IMR-90 (cell line): ENCODE results near the gene CCT5. TPM values are rescaled to one million over a fixed set of nuclear protein-coding genes. Genes with fewer than 3 reads are reported as not detected.

Source experiments
- ATAC-seq: fragments of 200-7000 bp; cut with Tn5 transposase; 2 replicates; pipeline ENCODE4 v1.9.1; 2020; ENCODE audit warnings: low read depth, mild to moderate bottlenecking, moderate library complexity
- BruUV-seq: library from RNA; stranded (reverse); fragments of 400-500 nt; replicated peaks from 2 replicates; lab custom pipeline; 2021; lab: Mats Ljungman, UMichigan
- CTCF ChIA-PET: fragments of 300-600 bp; formaldehyde crosslinking; extraction: SDS; loops from one replicate; lab custom pipeline; 2021; ENCODE audit warnings: antibody characterized with exemption; lab: Yijun Ruan, JAX
- POLR2A ChIA-PET: fragments of 300-600 bp; sonication (Branson Sonifier 250); formaldehyde crosslinking; loops from one replicate; lab custom pipeline; 2022; ENCODE audit warnings: antibody characterized with exemption; ENCODE audit not compliant: unreplicated experiment; lab: Charles Lee
- DNase-seq: peaks from one replicate; pipeline ENCODE4 v3.0.0; 2013
- H2AFZ ChIP-seq: replicated peaks from 2 replicates; pipeline ENCODE3; 2013; ENCODE audit warnings: low read length, mild to moderate bottlenecking; ENCODE audit not compliant: poor library complexity
- H2AK5ac ChIP-seq: 2 replicates; pipeline ENCODE4 v1.6.1; 2013; ENCODE audit warnings: low read depth, low read length, inconsistent platforms
- H2AK9ac ChIP-seq: replicated peaks from 2 replicates; pipeline ENCODE3; 2013; ENCODE audit warnings: mild to moderate bottlenecking, low read depth, low read length, moderate library complexity; ENCODE audit not compliant: poor library complexity
- H2BK120ac ChIP-seq: 2 replicates; pipeline ENCODE4 v1.6.1; 2013; ENCODE audit warnings: low read depth, low read length, inconsistent platforms
- H2BK15ac ChIP-seq: 3 replicates; pipeline ENCODE4 v1.6.1; 2013; ENCODE audit warnings: low read depth, low read length, inconsistent platforms
- H2BK20ac ChIP-seq: 2 replicates; pipeline ENCODE4 v1.6.1; 2013; ENCODE audit warnings: low read depth, mild to moderate bottlenecking, inconsistent platforms, low read length, moderate library complexity
- H2BK5ac ChIP-seq: 2 replicates; pipeline ENCODE4 v1.6.1; 2013; ENCODE audit warnings: mild to moderate bottlenecking, low read depth, low read length, inconsistent platforms; ENCODE audit not compliant: poor library complexity, severe bottlenecking
- H3K14ac ChIP-seq: replicated peaks from 2 replicates; pipeline ENCODE4 v1.6.1; 2013; ENCODE audit warnings: low read depth, low read length, inconsistent platforms
- H3K18ac ChIP-seq: 2 replicates; pipeline ENCODE4 v1.6.1; 2013; ENCODE audit warnings: low read depth, low read length, control low read depth
- H3K23ac ChIP-seq: 2 replicates; pipeline ENCODE4 v1.6.1; 2013; ENCODE audit warnings: low read depth, low read length, inconsistent platforms
- H3K27ac ChIP-seq: 2 replicates; pipeline ENCODE4 v1.5.1; 2013; ENCODE audit warnings: mild to moderate bottlenecking, control low read depth, low read length; ENCODE audit not compliant: insufficient read depth
- H3K27me3 ChIP-seq: 2 replicates; pipeline ENCODE4 v1.6.1; 2013; ENCODE audit warnings: low read length; ENCODE audit not compliant: control insufficient read depth, insufficient read depth
- H3K36me3 ChIP-seq: 2 replicates; pipeline ENCODE4 v1.6.1; 2013; ENCODE audit warnings: low read length, mixed read lengths; ENCODE audit not compliant: control insufficient read depth, insufficient read depth
- H3K4ac ChIP-seq: 2 replicates; pipeline ENCODE4 v1.6.1; 2013; ENCODE audit warnings: low read depth, low read length, inconsistent platforms
- H3K4me1 ChIP-seq: 2 replicates; pipeline ENCODE4 v1.6.1; 2013; ENCODE audit warnings: low read length, mixed read lengths; ENCODE audit not compliant: control insufficient read depth, insufficient read depth
- H3K4me2 ChIP-seq: 2 replicates; pipeline ENCODE4 v1.6.1; 2013; ENCODE audit warnings: low read depth, mild to moderate bottlenecking, control low read depth, low read length, moderate library complexity
- H3K4me3 ChIP-seq: 2 replicates; pipeline ENCODE4 v1.5.1; 2013; ENCODE audit warnings: low read depth, mild to moderate bottlenecking, control low read depth, low read length, moderate library complexity; ENCODE audit not compliant: insufficient read depth
- H3K56ac ChIP-seq: 2 replicates; pipeline ENCODE4 v1.6.1; 2013; ENCODE audit warnings: low read length, inconsistent platforms; ENCODE audit not compliant: insufficient read depth; ENCODE audit errors: extremely low read depth
- H3K79me1 ChIP-seq, 2 experiments: 2 replicates each; pipeline ENCODE4 v1.6.1; 2013; ENCODE audit warnings: low read length in 2 of 2, inconsistent platforms in 1 of 2, low read depth in 1 of 2
- H3K9ac ChIP-seq: 2 replicates; pipeline ENCODE4 v1.6.1; 2013; ENCODE audit warnings: low read depth, low read length, control low read depth
- H3K9me1 ChIP-seq: 2 replicates; pipeline ENCODE4 v1.6.1; 2013; ENCODE audit warnings: low read length, inconsistent platforms; ENCODE audit not compliant: insufficient read depth
- H3K9me3 ChIP-seq: 2 replicates; pipeline ENCODE4 v1.6.1; 2013; ENCODE audit warnings: low read length; ENCODE audit not compliant: control insufficient read depth, insufficient read depth
- H4K20me1 ChIP-seq: 2 replicates; pipeline ENCODE4 v1.6.1; 2013; ENCODE audit warnings: low read length, inconsistent platforms; ENCODE audit not compliant: insufficient read depth
- H4K5ac ChIP-seq: 2 replicates; pipeline ENCODE4 v1.6.1; 2013; ENCODE audit warnings: mild to moderate bottlenecking, low read depth, low read length, control low read depth
- H4K8ac ChIP-seq, 2 experiments: 2 replicates each; pipeline ENCODE4 v1.6.1; 2013; ENCODE audit warnings: low read depth in 2 of 2, low read length in 2 of 2, control low read depth in 1 of 2, inconsistent platforms in 1 of 2
- H4K91ac ChIP-seq: 2 replicates; pipeline ENCODE4 v1.6.1; 2013; ENCODE audit warnings: low read depth, low read length, inconsistent platforms; ENCODE audit not compliant: insufficient read depth
- CHD1 ChIP-seq: IDR thresholded peaks from 2 replicates; pipeline ENCODE4 v1.6.1; 2012; ENCODE audit warnings: low read depth, low read length, improper control_type of control experiment
- CTCF ChIP-seq: conservative IDR thresholded peaks from 2 replicates; pipeline ENCODE4 v1.5.1; 2012; ENCODE audit warnings: mild to moderate bottlenecking, low read depth, low read length, improper control_type of control experiment
- ELK1 ChIP-seq: fragments of 150-350 bp; IDR thresholded peaks from 2 replicates; pipeline ENCODE4 v1.6.1; 2016; ENCODE audit warnings: low read depth, mild to moderate bottlenecking, low read length, moderate library complexity, borderline replicate concordance
- FOS ChIP-seq: fragments of 150-350 bp; IDR thresholded peaks from 2 replicates; pipeline ENCODE4 v1.6.1; 2016; ENCODE audit warnings: low read depth, low read length
- MAFK ChIP-seq: IDR thresholded peaks from 2 replicates; pipeline ENCODE4 v1.6.1; 2012; ENCODE audit warnings: low read depth, low read length, improper control_type of control experiment
- MAZ ChIP-seq: IDR thresholded peaks from 2 replicates; pipeline ENCODE4 v1.6.1; 2012; ENCODE audit warnings: low read depth, mild to moderate bottlenecking, low read length, improper control_type of control experiment, moderate library complexity, borderline replicate concordance
- NFE2L2 ChIP-seq: fragments of 150-350 bp; IDR thresholded peaks from 2 replicates; pipeline ENCODE4 v1.6.1; 2016; ENCODE audit warnings: low read depth, mild to moderate bottlenecking, low read length
- POLR2A ChIP-seq: IDR thresholded peaks from 2 replicates; pipeline ENCODE4 v1.6.1; 2012; ENCODE audit warnings: mild to moderate bottlenecking, low read depth, low read length
- RAD21 ChIP-seq: IDR thresholded peaks from 2 replicates; pipeline ENCODE4 v1.6.1; 2012; ENCODE audit warnings: low read length, improper control_type of control experiment
- USF2 ChIP-seq: fragments of 150-350 bp; IDR thresholded peaks from 2 replicates; pipeline ENCODE4 v1.6.1; 2017; ENCODE audit warnings: mild to moderate bottlenecking, antibody characterized with exemption, low read length, low read depth
- WGBS, 2 experiments: methylation state at CpG; one replicate each; pipeline versions ENCODE4 v1.1.5 to v1.1.7; 2013; ENCODE audit warnings: missing lambda C conversion rate in 2 of 2; ENCODE audit not compliant: insufficient read length in 1 of 2; ENCODE audit errors: extremely low coverage in 2 of 2; 5-methylcytosine and 5-hydroxymethylcytosine counted together
- dilution Hi-C: fragments of 300-500 bp; cut with HindIII; formaldehyde crosslinking; loops from one replicate; pipeline ENCODE4 v1.14.3; 2018; ENCODE audit warnings: low sequenced_read_pairs; ENCODE audit not compliant: unreplicated experiment
- in situ Hi-C: fragments of 300-500 bp; cut with MboI; formaldehyde crosslinking; loops from 3 replicates; pipeline ENCODE4 v1.14.3; 2019; ENCODE audit warnings: low sequenced_read_pairs, inconsistent platforms, mixed read lengths
- intact Hi-C: fragments of 100-400 bp; cut with micrococcal nuclease; formaldehyde crosslinking; loops from 2 replicates; pipeline ENCODE4 v1.10.0; 2022
- polyA plus RNA-seq, 3 experiments: library from polyadenylated mRNA; depleted of rRNA; stranded (reverse); fragments of >200 nt; gene quantifications; 2 replicates each; pipeline ENCODE4 v1.2.3, GENCODE V29; 2012; ENCODE audit warnings: low replicate concordance in 1 of 3
- total RNA-seq: library from RNA; depleted of rRNA; stranded (reverse); fragments of >200 nt; gene quantifications from 2 replicates; pipeline ENCODE4 v1.2.3, GENCODE V29; 2012

CCT5 gene
- total and polyA plus RNA-seq, 2 of the 4 experiments (the other 2 are of a cell fraction): 358 to 481 TPM

- in situ Hi-C loops (no loop called here), intact Hi-C loops (no loop called here), dilution Hi-C loops (no loop called here)
- no peak overlapping the region for H3K4ac ChIP-seq
- H4K91ac ChIP-seq: no peak overlapping the region
- no peak overlapping the region for H3K4me3 ChIP-seq
- CTCF ChIA-PET: no interaction called here
- H3K79me1 ChIP-seq: 0 out of 4 replicates have a peak, but pooled peaks cover 0 to under 1% of the 10 kb centered on the region in 2 experiments
- WGBS, 2 experiments: 84% methylated on average over 5 of the region's 10 CpGs; no CpG with 5 or more reads in 1 of the 2 experiments
- no peak overlapping the region for H2BK120ac ChIP-seq
- POLR2A ChIA-PET: no interaction called here
- no peak overlapping the region for H2BK20ac ChIP-seq
- H3K36me3 ChIP-seq: no peaks in the 10 kb centered on the region
- no peak overlapping the region for H3K4me2 ChIP-seq
- no TSS peak for BruUV-seq
- H3K27ac ChIP-seq: no peak overlapping the region
- no peak overlapping the region for H3K9ac ChIP-seq
- H4K5ac ChIP-seq: no peak overlapping the region
- H4K20me1 ChIP-seq: no peaks in the 10 kb centered on the region
- H2BK15ac ChIP-seq: no peak overlapping the region
- no peaks in the 10 kb centered on the region for H3K9me3 ChIP-seq
- no peaks in the 10 kb centered on the region for H3K9me1 ChIP-seq
- DNase-seq (no peak), ATAC-seq (no peak)
- H3K23ac ChIP-seq: no peak overlapping the region
- H2BK5ac ChIP-seq: no peak overlapping the region
- peaks cover 4% of the 10 kb centered on the region for H3K4me1 ChIP-seq
- no peak overlapping the region for H2AK9ac ChIP-seq
- no peak overlapping the region for H4K8ac ChIP-seq
- H3K14ac ChIP-seq: no peak overlapping the region
- no peak overlapping the region for H3K56ac ChIP-seq
- no peak overlapping the region for H2AK5ac ChIP-seq
- no peak overlapping the region for H3K18ac ChIP-seq
- TF ChIP-seq CHD1 (no peak), ELK1 (no peak), MAZ (no peak), USF2 (no peak), POLR2A (no peak), NFE2L2 (no peak), RAD21 (no peak), FOS (no peak), CTCF (no peak), MAFK (no peak)
- H3K27me3 ChIP-seq: no peaks in the 10 kb centered on the region; the same call in 1 of the 2 replicates
- no peak overlapping the region for H2AFZ ChIP-seq
Measured at GRCh38 chr5:10311595-10312425, 61.7 kb downstream of the CCT5 start.
